COR-L47 (cell line): ENCODE data around the gene RTKN.

Source experiments
- DNase-seq: peaks from one replicate; lab custom pipeline; 2025; lab: John Stamatoyannopoulos, UW

The RTKN gene

DNA sequence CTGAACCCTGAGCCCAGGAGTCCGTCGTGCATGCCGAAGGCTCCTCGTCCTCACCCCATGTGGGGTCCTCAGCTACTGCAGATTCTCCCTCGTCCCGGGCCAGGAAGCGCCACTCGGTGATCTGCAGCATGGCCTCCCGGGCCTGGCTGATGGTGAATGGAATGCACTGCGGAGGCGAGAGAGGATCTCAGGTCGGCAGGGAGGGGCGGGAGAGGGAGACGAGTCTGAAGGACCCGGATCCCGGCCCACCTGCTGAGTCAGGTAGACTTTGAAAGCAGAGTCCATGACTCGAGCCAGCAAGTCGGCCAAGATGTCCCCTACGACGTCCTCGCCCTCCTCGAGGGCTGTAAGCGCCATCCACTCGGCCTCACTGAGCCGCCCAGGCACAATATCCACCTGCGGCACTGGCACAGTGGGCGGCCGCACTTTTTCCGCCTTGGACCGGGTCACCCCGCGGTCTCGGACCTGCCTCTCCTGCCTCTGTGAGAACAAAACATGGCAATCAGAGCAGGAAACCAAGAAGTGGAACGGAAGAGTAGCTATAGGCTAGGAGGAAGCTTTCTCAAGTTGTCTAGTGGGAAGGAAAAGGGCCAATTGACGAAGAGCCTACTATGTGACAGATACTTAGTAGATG is 25.9 kb downstream of the RTKN start:
- no peak for DNase-seq

DNA sequence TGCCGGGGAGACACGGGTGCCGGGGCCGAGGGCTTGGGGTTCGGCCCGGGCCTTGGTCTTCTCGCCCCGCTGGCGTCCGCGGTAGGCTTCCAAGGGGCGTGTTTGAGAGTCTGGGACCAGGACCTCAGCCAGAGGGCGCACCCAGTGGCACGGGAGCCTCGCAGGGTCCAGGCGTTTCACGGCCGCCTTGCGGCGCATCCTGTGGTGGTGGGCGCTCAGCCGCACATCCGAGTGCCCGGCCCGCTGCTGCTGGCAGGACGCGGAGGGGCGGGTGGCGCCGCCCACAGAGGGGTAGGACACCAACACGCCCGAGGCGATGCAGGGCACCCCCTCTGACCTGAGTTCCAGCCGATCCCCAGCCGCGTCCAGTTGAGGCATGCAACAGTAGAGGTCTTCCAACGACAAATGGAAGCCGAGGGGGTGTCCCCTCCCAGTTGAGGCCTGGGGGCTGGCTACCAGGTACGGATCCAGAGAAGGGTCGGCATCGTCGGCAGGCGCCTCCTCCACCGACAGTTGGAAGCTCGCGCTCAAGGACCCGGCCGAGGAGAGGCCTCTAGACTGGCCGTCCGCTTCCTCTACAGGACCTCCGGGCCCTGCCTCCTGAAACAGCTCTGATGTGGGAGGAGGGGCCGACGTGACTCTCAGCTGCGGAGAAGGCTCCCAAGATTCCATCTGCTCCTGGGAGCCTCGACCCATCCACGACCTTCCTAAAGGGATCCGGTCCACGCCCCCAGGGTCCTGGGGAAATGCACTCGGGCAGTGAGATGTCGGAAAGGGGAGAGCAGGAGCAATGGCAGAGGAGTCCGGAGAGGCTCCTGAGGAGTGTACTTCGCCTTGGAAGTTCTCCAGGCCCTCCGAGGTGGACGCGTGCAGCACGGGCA is 26.6 kb downstream of the RTKN start:
- no peak for DNase-seq

DNA sequence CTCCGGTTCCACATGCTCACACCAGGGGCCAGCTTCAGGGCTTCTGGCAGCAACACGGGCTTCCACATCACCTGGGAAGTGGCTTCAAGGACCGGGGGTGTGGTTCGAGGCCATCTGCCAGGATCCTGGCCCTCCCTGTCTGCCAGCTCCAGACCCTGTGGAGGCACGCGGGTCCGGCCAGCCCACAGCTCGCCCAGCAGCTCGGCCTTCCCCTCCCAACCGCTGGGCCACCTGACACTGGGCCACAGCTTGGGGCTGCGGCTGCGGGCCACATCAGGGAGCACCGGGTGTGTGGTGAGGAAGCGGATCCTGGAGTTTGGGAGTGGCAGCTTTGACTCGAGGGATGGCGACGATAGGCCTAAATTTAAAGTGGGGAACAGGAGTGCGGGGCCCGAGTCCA is 27.3 kb downstream of the RTKN start:
- no peak for DNase-seq

DNA sequence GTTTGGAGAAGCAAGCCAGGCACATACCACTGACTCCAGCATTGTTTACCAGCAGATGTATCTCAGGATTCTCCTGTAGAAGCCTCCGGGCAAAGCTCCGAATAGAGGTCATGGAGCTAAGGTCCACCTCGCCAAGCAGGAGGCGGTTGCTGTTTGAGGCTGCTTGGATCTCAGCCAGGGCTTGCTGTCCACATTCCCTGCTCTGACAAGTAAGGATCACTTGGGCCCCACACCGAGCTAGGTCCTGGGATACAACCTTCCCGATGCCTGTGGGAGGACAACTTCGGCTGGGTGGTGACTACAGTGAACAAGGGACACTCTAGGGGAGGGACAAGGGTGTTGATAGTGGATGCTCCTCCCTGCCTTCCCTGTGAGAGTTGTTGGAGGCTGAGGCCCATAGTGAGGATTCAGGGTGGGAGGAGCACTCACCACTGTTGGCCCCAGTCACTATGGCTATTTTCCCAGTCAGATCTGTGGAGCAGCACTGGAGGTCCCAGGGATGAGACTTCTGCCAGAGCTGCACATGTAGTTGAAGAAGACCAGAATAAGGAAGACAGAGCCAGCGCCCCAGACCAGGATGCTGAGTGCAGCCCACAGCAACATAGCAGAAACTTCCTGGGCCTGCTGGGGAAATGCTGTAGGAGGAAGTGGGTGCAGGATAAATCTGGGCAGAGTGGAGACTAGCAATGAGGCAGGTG is 28.6 kb downstream of the RTKN start:
- DNase-seq, result no peak

DNA sequence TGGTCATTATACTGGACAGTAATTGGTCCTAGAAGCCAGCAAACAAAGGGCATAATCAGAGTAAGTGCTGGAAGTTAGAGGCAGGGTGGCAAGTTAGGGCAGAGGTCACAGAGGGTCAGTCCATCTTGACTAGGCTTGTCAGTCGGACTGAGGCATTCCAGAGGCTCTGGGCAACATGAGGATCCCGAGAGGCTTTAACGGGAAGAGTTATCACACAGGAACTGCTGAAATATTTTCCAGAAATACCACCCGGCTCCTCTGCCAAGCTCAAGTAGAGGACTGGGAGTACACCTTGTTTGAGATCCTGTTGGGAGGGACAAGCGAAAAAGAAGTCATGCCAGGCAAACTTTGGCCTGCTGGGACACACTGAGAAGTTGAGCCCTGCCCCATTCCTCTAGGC is 34.1 kb downstream of the RTKN start:
- DNase-seq, result no peak

DNA sequence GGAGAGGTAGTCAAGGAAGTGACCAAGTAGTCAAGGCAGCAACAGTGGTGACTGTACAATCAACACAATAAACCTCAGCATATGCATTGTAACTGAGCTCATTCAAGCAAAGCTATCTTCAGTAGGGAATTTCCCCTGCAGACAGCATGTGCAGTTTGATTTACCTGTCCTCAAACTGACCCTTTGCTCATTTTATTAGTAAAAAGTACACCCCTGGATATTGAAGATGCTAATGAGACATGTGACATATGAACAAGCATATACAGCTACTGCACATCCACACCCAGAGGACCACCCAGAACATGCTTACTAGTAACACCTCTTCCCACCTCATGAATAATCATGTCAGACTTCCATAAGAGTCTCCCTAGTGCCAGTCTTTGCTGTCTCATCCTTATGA is 35.7 kb downstream of the RTKN start:
- DNase-seq, result no peak

DNA sequence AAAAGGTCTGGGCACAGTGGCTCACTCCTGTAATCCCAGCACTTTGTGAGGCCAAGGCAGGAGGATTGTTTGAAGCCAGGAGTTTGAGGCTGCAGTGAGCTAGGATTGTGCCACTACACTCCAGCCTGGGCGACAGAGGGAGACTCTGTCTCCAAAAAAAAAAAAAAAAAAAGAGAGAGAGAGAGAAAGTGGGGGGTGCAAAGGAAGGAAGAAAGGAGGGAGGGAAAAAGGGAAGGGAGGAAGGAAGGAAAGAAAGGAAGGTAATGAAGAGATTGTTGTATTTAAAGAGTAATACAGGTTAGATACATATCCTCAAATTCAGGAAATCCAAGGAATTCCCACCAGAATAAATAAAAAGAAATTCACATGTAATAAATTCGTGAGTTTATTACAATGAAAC is 39.8 kb downstream of the RTKN start:
- DNase-seq, result no peak

DNA sequence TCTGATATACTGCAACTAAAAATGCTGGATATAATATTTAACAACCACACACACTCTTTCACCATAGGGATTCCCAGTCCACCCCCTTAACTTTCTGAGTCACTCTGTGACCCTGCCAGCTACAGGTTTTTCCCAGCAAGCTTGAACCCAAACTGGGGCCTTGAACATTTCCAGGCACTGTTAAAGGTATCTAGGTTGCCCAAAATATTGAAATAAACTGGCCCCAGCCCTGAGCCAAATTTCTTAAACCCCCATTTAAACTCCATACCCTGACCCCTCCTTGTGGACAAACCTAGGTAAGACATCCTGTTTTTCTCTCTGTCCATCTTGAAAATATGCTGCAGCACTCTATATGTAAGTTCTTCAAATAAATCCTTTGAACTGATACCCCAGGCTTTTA is 42.0 kb downstream of the RTKN start:
- DNase-seq, result peak; percentile 11

DNA sequence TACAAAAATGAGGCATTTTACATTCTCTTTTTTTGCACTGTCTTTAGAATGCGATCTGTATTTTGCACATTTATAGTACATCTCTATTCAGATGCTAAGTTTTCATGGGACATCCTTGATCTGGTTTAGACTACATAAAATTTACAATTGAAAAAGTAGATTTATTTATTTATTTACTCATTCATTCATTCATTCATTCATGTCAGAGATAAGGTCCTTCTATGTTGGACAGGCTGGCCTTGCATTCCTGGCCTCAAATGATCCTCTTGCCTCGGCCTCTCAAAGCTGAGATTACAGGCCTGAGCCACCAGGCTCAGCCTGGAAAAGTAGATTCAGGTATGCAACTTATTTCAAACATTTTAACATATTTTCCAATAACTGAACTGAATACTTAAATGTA is 45.6 kb downstream of the RTKN start:
- DNase-seq, result no peak

DNA sequence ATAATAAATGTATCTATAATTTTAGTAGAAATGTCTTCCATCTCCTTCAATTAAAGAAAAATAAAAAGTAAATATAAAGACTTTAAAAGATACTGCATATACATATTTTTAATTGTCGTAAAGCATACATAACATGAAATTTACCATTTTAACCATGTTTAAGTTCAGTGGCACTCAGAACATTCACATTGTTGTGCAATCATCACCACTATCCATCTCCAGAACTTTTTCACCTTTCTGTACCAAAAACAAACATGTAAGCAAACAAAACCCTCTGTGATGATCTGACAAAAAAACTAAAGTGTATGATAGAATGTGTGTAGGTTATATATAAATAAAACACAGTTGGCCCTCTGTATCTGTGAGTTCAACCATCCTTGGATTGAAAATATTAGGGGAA is 48.2 kb downstream of the RTKN start:
- DNase-seq, result no peak

DNA sequence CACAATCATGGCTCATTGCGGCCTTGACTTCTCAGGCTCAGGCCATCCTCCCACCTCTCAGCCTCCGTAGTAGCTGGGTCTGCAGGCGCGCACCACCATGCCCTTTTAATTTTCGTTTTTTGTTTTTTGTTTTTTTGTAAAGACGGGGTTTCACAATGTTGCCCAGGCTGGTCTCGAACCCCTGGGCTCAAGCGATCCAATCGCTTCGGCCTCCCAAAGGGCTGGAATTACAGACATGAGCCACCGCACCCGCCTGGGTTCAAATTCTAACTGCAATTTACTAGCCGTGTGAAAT is 49.3 kb downstream of the RTKN start:
- no peak for DNase-seq

DNA sequence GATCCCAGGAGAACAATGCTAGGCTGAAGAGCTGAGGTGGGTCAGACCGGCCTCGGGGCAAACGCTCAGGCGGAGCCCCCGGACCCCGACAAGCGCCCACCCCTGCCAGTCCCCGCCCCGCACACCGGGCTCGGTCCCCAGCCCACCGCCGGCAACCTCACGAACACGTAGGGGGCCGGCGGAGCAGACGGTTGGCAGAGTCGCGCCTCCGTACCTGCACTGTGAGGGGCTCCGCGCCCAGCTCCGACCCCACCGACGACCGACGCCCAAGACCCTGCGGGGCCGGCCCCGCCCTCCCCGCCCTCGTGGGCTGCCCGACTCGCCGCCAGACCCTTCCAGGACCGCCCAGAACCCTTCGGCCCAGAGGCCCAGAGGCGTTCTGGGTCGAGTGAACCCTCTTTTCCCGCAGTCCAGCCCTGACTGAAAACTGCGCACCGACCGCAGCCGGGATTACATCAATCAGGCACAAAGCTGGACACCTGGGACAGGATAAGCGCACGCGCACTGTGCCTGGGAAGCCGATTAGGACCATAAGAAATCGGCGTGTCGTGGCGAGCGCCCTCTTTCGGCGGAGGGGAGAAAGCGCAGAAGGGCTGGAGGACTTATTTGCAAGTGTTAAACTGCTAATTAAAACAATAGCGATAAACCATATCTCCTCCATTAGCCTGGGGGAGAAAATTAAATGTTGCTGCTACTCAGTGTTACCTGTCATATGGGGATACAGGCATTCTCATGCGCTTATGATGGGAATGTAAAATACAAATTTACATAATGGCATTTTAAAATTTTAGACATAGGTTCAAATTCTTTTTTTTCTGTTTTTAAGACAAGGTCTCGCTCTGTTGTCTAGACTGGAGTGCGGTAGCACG is 49.9 kb downstream of the RTKN start:
- DNase-seq, result peak; percentile 82

DNA sequence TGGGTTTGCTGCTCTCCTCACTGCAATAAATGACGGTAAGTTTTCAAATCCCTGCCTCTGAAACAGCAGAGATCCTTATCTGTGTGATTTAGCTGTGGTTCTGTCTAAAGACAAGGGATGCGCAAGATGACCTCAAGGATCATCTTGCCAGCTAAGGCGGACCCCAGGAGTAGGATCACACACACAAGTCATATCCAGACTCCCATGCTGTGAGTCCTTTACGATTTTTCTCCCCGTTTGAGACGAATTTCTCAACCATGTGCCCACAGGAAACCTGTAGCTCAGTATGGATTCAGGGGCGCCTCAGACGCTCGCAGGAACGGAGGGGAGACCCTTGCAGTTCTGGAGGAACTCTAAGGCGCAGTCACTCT is 50.5 kb downstream of the RTKN start:
- DNase-seq, result no peak

DNA sequence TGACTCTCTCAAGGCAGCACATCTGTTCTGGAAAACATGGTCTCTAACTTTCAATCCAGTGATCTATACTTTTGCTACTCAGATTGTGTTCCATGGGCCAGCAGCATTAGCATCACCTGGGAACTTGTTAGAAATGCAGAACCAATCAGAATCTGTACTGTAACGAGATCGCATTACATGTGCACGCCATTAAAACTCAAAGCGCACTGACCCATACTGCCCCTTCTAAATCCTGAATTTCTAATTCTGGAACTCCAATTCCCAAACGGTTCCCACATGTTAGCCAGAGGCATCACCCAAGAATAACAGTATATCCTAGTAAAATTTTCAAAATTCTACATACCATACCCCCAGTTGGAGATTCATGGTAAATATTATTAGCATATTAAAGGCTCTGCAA is 51.1 kb downstream of the RTKN start:
- no peak for DNase-seq

DNA sequence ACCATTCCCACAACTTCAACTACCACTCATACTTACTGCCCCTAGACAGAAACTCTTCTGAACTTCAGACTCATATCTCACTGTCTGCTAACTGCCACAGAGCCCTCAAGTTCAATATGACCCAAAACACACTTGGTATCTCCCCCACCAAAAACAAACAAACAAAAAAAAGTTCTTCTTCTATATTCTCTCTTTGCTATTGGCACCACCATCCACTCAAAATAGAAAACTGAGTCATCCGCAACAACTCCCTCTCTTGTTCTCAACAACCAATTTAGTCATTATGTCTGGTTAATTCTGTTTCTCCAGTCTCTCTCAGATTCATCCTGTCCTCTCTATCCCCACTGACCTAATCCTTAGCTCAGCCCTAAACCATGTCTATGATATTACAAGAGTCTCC is 54.4 kb downstream of the RTKN start:
- DNase-seq, result no peak

DNA sequence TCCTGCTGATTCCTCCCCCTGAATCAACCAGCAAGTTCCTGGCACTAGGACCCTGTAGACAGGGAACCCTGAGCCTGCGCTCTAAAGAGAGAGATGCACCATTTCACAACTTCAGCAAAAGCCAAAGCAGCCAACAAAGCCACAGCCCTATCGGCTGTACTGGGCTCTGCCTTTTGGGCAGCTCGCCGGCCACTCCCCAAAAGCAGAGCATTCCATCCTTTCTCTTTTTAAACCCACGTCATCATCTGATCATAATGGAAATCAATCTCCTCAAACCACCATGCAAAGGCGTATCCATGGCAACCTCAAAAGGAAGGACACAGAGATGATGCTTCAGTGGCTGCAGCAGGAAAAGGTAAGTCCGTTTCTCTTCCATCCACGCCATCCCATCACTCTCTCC is 56.3 kb downstream of the RTKN start:
- DNase-seq, result no peak

DNA sequence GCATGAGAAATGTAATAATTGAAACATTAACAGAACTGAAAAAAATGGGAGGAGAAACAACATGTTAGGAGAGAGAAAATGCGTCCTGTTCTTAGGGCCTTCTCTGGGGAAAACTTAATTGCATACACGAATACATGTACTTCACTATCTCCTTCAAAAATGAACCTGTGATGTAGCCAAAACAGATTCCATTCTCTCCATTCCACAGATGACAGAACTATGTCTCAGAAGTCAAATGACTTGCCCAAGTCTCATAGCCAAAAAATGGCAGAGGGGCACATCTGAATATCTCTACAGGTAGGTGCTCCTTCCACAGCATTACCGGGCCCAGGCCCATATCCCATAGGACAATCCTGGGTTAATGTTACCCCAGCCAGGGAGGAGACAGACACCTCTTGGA is 57.7 kb downstream of the RTKN start:
- DNase-seq, result no peak

DNA sequence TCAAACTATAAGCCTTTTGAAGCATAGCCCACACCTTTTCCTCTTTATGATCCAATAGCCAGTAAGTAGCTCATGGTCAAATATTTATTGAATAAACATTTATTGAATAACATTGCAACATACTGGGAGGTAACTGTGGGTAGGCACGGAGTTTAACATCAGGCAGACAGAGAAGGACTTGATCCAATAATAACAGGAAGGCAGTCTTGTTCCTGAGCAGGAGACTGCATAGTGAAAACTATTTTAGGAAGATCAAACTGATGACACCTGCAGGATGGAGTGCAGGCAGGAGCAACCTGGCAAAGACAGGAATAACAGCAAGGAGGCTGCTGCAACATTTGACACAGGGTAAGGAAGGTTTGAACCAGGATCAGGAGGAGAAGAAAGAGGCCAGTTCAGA is 58.5 kb downstream of the RTKN start:
- no peak for DNase-seq

DNA sequence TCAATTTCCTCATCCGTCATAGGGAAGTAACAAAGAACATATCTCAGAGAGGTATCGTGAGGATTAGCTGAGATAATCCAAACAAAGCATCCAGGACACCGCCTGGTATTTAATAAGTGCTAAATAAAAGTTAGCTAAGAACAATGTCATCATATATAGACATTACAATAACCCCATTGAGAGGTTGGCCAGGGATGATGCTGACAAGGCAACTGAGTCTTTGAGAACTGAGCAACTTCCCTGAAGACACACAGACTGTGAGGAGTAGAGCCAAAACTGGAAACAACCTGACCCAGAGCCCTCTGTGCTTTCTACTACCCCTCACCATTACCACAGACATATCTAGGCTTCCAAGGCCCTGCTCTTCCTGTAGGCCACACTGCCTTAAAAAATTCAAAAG is 60.0 kb downstream of the RTKN start:
- DNase-seq, result no peak

DNA sequence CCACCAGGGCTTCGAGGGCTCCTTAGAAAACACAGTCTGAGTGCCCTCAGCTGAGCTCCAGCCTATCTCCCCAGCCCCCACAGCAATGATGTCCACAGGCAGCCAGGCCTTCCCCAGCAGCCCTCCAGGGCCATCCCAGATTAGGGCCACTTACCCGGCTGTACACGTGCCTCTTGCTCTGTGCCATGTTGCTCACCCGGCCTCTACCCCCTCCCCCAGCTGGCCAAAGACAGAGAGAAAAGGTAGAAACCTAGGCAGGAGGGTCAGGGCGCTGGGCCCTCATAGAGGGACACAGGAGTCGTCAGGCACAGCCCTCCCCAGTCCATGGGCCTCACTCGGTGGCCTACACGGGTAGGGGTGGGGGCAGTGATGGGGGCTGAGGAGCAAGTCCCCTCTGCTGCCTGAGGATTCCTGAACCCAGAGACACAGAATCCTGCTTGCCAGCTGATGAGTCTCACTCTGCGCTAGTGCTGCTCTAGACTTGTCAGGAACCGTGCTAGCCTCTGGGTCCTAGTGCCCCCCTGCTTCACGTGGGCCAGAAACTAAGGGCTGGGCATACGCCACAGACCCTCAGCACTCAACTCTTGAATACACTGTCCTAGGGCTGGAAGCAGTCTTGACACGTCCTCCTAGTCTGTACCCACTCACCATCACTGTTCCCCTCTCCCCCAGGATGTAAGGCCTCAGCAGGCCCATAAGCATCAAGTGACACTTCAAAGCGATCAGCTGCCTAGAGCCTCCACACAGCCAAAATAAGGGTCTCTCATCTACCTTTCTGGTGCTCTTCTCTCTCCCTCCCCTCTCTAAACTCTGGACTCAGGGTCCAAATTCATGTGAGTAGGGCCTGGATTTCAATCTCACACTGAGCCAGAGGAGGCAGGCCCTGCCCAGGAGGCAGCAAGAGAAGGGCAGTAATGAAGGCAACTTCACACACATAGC is 61.6 kb downstream of the RTKN start, which contains the start of gene DCTN1:
TSS of gene DCTN1 (minus strand) at position 461 of the 939 bp plus-strand sequence. CDS start at position 187, 274 bp downstream.
- DNase-seq, result peak; percentile 14

DNA sequence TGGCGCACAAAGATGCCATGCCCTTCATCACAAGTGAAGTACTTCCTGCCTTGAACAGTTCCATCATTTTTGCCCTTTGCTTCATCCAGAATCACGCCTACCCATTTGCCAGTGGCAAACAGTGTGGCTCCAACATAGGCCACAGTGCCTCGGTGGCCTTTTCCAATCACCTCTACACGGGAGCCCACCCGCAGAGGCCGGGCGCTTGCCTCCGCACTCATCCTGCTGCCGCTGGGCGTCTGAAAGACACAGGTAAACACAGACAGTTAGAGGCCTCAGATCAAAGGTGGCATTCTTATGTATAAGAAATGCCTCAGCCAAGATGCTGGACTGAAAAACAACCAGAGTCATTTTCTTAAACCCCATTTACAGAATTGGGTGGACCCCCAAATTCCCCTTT is 63.7 kb downstream of the RTKN start:
- DNase-seq, result no peak
